GM21367 (cell line): ENCODE measurements around the gene IL1RN.

Experiments used
- ATAC-seq: cut with Tn5 transposase; IDR thresholded peaks from one replicate; pipeline ENCODE4 v1.9.1; 2021; ENCODE audit not compliant: unreplicated experiment

Gene IL1RN

GRCh38 chr2:113127646-113128570 is 510 bp downstream of the IL1RN start:
- no peak for ATAC-seq

- no peak for ATAC-seq
Observed at GRCh38 chr2:113129519-113130078, 2.2 kb downstream of the IL1RN start.

DNA sequence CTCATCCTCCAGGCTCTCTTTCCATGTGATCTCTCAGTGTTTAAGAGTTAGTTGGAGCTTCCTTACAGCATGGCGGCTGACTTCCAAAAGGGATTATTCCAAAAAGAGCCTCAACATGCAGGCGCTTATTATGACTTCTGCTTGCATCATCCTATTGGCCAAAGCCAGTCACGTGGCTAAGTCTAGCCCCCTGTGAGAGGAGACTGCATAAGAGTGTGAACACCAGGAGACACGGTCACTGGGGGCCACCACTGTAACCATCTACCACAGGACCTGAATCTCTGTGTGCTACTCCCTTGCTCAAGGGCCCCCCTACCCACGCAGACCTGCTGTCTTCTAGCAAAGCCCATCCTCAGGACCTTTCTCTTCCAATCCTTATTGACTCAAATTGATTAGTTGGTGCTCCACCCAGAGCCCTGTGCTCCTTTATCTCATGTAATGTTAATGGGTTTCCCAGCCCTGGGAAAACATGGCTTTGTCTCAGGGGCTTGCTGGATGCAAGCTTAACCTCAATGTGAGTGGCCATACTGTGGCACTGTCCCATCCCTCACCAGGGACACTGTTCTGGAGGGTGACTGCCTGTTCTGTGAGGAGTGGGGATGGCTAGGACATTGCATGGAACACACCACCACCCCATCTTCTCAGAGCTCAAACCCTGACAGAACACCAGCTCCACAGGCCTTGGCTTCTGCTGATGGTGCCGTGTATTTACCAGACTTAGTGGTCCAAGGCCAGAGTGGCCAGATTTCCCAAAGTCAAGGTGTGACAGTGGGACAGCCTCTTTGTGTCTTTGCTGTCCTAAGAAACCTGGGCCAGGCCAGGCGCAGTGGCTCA is 4.2 kb downstream of the IL1RN start:
- ATAC-seq: no peak

- no peak for ATAC-seq
Observed at GRCh38 chr2:113132414-113133021, 5.1 kb downstream of the IL1RN start.

DNA sequence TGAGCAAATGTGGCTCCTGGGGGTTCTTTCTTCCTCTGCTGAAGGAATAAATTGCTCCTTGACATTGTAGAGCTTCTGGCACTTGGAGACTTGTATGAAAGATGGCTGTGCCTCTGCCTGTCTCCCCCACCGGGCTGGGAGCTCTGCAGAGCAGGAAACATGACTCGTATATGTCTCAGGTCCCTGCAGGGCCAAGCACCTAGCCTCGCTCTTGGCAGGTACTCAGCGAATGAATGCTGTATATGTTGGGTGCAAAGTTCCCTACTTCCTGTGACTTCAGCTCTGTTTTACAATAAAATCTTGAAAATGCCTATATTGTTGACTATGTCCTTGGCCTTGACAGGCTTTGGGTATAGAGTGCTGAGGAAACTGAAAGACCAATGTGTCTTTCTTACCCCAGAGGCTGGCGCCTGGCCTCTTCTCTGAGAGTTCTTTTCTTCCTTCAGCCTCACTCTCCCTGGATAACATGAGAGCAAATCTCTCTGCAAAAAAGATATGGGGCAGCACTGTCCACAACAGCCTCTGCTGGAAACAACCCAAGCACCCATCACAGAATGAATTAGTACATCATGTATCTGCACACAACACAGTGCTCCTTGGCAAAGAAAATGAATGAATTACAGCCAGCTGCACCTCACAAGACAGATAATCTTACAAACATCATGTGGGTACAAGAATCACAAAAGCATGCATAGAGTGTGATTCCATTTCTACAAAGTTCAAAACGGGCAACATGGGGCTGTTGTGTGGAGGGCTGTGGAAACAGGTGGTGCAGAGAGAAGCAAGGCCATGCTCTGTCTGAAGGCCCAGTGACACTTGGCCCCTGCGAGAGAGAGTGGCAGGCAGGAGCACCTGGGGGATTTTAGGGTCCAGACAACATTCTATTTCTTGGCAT is 6.6 kb downstream of the IL1RN start:
- no peak for ATAC-seq

DNA sequence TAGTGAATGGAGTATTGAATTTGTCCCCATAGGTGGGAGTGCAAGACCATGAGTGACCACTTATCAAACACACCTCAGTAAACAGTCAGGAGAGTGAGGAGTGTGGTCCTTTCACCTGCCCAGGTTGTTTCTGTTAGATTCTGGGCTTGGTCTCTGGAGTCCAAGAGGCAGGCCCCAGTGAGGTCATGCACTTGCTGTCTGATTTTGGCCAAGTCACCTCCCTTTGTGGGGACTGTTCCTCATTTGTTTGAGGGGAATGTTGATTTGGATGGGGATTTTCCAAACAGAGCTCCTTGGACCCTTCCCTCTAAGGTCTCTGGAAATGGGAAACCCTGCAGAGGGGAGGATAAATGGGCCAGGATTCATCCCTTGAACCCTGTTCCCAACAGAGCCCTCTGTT is 7.3 kb downstream of the IL1RN start:
- ATAC-seq: no peak

- no peak for ATAC-seq
Observed at GRCh38 chr2:113135317-113135716, 7.9 kb downstream of the IL1RN start.

GRCh38 chr2:113136828-113137775 is 9.7 kb downstream of the IL1RN start:
- ATAC-seq: no peak

DNA sequence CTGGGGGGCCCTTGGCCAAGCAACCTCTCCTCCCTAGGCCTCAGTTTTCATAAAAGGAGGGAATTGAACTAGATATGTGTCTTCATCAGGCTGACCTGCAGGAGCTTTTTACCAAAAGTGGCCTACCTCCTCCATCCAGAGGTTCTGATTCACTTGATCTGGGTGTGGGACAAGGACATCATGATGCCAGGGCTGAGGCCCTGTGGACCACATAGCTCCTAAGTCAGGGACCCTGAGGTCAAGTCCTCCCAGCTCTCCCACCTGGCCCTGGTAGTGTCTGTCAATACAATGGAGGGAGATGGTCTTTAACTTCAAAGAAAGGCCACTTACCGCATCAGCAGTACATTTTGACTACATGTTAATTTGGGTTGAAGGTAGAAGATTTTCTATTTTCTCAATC is 10.4 kb downstream of the IL1RN start:
- ATAC-seq: no peak

DNA sequence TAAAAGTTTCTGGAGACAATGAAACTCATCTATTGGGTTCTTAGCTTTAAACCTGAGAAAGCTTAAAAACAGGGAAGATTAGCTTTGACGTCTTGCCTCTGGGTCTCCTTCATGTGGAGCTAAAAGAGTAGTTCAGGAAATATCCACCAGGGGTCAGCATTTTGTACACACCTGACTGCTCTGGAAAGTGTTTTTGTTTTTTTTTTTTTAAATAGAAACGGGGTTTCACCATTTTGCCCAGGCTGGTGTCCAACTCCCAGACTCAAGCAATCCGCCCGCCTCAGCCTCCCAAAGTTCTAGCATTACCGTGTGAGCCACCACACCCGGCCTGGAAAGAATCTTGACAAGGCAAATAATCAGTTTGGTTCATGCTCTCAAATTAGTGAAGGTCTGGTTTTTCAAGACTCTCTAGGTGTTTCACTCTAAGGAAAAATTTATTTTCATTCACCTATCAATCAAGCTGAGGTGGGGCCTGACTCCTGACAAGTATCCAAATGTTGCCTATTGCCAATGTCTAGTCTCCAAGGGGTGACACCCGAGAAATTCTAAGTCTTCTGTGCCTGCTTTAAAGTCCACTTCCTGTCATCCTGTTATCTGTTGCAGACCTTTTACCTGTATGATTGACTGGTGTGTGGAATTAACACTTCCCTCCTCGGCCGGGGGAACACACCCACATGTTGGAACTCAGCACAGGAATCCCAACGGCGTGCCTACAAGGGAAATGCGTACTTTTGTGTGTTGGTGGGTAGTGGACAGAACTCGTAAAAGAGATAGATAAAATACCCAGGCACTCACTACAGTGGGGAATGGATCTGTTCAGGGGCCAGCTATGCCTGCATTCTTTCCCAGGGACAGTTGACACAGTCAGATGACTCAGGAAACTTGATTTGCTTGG is 11.3 kb downstream of the IL1RN start:
- ATAC-seq: no peak

- no peak for ATAC-seq
Observed at GRCh38 chr2:113141451-113141850, 14.1 kb downstream of the IL1RN start.

GRCh38 chr2:113142290-113142689 is 14.9 kb downstream of the IL1RN start:
- no peak for ATAC-seq

DNA sequence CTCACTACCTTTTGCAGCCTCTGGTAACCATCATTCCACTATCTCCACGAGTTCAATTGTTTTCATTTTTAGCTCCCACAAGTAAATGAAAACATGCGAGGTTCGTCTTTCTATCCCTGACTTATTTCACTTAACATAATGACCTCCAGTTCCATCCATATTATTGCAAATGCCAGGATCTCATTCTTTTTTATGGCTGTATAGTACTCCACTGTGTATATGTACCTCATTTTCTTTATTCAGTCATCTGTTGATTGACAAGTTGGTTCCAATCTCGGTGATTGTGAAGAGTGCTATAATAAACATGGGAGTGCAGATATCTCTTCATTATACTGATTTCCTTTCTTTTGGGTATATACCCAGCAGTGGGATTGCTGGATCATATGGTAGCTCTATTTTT is 16.9 kb downstream of the IL1RN start:
- no peak for ATAC-seq

DNA sequence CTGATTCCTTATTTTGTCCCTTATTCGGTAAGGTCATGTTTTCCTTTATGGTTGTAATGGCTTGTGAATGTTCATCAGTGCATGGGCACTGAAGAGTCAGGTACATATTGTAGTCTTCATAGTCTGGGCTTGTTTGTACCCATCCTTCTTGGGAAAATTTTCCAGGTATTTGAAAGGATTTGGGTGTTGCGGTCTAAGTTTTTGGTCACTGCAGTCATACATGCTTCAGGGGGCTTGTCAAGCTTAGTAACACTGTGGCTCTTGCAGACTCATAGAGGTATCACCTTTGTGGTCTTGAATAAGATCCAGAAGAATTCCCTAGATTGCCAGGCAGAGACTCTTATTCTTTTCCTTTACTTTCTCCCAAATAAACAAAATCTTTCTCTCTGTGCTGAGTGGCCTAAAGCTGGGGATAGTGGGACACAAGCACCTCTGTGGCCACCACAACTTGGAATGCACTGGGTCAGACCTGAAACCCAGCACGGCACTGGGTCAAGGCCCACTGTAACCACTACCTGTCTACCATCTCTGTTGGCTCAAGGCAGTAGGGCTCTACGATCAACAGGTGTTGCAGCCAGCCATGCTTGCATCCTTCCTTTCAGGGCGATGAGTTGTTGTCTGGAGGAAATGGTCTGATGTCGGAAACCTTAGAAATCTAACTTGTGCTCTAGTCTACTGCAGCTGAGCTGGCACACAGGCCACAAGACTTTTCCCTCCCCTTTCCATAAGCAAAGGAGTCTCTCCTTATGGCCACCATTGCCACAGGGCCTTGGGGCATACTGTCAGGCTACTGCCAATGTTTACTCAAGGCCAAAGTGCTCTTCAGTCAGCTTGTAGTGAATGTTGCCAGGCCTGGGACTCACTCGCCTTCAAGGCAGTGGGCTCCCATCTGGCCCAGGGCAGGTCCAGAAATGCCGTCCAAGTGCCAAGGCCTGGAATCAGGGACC is 21.5 kb downstream of the IL1RN start:
- ATAC-seq: no peak

DNA sequence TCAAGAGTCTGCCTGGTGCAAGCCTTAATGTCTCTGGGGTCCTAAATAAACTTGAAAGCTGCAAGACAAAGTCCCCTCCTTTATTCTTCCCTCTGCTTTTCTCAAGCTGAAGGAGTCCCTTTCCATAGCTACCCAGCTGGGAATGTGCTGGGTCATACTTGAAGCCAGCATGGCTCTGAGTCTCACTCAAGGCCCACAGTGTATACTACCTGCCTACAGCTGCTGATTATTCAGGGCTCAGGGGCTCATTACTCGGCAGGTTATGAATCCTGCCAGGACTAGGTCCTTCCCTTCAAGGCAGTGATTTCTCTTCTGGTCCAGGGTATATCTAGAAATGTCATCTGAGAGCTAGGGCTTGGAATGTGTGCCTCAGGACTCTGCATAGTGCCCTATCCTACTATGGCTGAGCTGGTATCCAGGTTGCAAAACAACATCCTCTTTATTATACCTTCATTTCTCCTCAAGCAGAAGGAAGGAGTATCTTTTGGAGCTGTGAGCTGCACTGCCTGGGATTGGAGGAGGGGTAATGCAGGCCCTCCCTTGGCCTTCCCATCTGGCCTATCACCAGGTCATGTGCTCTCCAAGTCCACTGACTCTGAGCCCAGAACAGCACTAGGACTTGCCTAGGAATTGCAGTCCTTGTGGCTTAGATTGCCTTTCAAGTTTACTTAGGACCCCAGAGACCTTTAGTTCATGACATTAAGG is 22.3 kb downstream of the IL1RN start:
- no peak for ATAC-seq

GRCh38 chr2:113150258-113150601 is 22.8 kb downstream of the IL1RN start:
- no peak for ATAC-seq

DNA sequence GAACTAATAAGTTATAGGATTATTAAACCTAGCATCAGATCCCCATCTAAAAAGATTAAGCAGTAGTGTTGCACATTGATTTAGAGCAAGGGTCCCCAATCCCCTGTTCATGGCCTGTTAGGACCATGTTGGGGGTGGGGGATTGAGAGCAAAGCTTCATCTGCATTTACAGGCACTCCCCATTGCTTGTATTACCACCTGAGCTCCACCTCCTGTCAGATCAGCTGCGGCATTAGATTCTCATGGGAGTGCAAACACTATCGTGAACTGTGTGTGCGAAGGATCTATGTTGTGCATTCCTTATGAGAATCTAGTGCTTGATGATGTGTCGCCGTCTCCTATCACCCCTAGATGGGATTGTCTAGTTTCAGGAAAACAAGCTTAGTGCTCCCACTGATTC is 27.9 kb downstream of the IL1RN start:
- ATAC-seq: no peak
